ENCODE data around the gene RHEB.

The RHEB gene

DNA sequence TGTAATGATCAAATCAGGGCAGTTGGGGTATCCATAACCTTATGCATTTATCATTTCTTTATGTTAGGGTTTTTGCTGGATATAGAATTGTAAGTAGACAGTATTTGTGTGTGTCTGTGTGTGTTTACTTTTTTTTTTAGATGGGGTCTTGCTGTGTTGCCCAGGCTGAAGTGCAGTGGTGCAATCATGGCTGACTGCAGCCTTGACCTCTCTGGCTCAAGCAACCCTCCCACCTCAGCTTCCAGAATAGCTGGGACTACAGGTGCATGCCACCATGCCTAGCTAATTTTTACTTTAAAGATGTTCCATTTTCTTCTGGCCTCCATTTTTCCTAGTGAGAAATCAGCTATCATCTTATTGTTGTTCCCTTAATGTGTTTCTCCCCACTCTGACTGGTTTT, 10.1 kb upstream of the RHEB start:
- DNase-seq (ENCODE audit: low read depth in 2 of 2) = no peak

GRCh38 chr7:151524845-151525244, 5.2 kb upstream of the RHEB start:
- no peak for DNase-seq (ENCODE audit: low read depth in 2 of 2)

- DNase-seq (ENCODE audit: low read depth in 2 of 2) = no peak
Observed at GRCh38 chr7:151524331-151524730, 4.6 kb upstream of the RHEB start.

DNA sequence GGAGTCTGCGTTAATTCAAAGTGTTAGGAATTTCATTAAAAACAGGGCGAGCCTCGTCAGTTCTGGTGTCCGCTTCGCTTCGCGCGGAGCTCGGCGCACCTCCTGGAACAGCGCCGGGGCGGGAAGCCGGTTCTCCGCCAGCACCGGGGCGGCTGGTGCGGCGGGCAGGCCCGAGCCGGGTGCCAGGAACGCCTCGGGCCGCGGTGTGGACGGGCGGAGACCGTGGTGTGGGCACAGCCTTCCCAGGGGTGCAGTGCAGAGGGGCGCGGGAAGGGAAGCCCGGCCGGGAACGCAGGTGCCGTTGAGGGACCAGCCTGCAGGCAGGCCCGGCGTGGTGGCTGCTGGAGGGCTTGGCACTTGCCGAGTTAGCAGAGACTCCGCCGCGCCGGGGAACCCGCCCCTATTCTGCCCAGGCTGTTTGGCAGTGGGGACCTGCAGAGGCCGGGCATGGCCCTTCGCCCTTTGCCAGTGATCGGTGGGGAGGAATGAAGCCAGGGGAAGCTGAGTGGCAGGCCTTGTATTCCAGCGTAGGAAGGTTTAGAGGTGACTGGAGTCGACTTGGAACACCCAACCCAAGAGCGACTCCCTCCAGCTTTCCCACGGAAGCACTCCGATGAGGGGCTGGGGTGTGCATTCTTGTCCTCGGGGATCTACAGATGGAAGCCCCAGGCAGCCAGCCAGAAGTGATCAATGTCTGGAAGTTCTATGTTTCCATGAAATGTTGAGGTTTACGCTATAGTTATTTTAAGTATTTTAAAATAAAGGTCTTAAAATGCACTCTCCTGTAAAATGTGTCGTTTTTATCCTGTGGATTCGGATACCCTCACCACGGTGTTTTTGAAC, 945 bp upstream of the RHEB start:
- peak; percentile 8 to 12 for DNase-seq (ENCODE audit: low read depth in 2 of 2)

DNA sequence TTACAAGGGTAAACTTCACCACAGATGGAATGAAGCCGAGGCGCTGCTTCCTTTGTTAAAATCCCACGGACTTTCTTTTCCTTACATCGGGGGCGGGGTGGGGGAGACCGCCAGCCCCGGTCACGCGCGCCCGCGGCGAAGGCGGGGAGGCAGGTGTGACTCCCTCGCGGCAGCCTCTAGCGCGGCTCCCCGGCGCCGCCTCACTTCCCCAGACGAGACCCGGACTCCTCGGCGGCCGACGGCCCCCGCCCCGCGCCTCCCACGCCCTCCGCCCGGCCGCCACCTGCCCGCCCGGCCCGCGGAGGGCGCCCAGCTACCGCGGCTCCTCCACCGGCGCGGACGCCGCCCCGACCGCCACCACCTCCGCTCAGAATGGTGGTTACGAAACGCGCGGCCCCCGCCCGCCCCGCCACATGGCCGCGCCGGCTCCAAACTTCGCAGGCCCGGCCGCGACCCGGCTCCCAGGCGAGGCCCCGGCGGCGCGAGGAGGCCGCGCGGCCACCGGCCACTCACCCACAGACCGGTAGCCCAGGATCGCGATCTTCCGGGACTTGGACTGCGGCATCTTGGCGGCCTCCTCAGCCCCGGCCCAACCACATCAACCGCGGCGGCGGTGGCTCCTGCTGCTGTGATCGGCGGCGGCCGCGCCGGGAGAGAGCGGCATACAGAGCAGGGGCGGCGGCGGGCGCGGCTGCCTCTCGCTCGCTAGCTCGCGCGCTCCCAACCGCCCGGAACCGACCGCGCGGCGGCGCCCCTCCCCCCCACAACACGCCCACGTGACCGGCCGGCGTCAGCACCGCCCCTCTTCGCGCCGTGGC, 539 bp downstream of the RHEB start:
- DNase-seq (ENCODE audit: low read depth in 2 of 2) = peak; percentile 28 to 36

DNA sequence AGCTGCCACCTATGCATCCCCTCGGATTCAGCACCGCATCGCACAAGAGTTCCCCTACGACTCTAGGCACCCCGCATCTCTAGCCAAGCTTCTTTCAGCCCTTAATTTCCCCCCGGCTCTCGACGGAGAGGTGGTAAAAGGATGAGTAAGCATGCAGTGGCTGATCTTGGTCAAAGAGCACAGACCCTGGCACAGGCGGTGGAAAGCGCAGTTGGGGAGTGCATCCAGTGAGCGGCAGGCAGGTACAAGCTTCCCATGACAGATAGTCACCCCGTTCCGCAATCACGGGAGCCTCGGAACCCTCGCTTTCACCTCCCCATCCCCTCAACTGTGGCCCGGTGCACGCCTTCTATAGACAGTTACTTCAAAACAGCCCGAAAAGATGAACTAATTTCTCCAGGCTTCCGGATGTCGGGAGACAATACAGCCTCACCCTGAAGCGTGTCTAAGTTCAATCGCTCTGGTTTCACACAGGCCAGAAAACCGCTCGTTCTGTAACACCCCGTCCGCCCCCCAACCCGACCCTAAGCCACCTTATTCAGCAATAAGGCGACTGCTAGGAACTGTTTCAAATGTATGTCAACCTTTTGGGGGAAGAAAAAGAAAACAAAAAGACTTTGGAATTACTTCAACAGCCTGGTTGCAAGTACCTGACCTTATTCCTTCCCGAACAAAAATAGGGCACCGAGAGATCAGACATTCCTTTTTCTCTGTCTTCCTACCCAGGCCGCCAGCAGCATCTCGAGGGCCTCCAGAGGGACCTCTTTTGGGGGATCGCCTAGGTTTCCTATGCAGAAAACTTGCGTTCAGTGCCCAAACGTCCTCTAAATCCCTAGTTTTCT, 1.4 kb downstream of the RHEB start:
- DNase-seq (ENCODE audit: low read depth in 2 of 2) = peak; percentile 48 to 56

DNA sequence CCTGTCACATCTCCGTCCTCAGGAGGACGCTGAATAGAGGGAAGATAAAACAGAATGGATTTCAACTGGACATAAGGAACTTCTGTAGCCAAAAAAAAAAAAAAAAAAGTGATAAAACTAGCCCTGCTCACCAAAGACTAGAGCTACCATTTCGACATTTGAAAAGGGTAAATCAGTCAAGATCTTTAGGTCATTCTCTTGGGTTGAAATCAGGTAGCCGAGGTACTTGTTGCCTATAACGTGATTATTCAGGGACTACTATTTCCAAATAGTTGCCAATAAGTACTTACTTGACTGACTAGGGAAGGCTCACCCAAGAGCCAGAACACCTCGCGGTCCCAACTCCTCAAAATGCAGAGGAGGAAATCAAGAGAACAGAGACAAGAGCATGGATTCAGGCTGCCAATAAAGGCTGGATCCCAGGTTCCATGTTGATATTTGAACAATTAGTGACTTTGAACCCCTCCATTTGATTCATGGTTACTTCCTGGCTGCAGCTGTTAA, 2.0 kb downstream of the RHEB start:
- DNase-seq (ENCODE audit: low read depth in 2 of 2) = no peak

DNA sequence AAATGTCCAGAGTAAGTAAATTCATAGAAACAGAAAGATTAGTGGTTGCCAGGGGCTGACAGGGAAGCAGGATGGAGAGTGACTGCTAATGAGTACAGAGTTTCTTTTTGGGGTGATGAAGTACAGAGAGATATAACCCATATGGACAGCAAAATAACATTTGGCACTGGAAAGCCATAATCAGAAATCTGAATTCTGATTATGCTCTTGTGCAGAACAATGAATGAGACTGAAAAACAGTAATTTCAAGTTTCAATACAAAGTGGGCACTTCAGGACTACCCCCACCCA, 4.5 kb downstream of the RHEB start:
- no peak for DNase-seq (ENCODE audit: low read depth in 2 of 2)

- no peak for DNase-seq (ENCODE audit: low read depth in 2 of 2)
Observed at GRCh38 chr7:151514461-151515275, 5.0 kb downstream of the RHEB start.

DNA sequence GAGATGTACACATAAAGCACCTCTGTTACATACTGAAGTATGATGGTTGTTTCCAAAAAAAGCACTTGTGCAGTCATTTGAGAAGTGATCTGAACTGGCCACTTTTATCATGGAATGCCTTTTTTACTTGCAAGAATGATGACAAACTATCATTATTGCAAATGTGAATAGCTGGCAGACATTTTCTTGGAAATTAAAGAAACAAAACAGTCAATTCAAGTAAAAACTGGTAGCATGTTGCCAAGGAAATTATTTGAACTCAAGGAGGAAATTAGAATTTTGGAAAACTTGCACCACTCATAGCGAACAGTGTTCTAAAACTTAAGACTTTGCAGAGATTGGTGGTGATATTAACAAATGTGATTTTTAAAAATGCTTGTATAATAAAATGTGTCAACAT, 6.6 kb downstream of the RHEB start:
- DNase-seq (ENCODE audit: low read depth in 2 of 2) = no peak

- DNase-seq (ENCODE audit: low read depth in 2 of 2) = no peak
Observed at GRCh38 chr7:151512353-151512752, 7.3 kb downstream of the RHEB start.

DNA sequence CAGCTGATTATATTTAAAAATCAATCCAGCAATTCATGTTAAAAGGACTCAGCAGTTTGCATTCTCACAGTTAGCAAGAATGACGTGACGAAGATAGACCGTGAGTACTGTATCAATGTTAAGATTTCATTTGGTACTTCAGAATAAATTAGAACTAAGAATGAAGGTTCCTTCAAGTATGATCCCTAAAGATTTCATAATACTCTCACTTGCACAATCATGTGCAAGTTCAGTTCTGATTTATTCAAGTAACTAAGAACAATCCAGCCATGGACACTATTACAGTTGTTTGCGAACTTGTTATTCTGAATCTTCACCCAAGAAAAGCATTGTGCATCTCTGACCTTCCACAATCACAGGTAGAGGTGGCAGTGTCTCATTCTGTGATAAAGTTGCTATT, 7.7 kb downstream of the RHEB start:
- no peak for DNase-seq (ENCODE audit: low read depth in 2 of 2)

GRCh38 chr7:151511270-151511669, 8.4 kb downstream of the RHEB start:
- no peak for DNase-seq (ENCODE audit: low read depth in 2 of 2)

- DNase-seq (ENCODE audit: low read depth in 2 of 2) = no peak
Observed at GRCh38 chr7:151509670-151510333, 9.9 kb downstream of the RHEB start.

GRCh38 chr7:151508991-151509390, 10.7 kb downstream of the RHEB start:
- DNase-seq (ENCODE audit: low read depth in 2 of 2) = no peak

- DNase-seq (ENCODE audit: low read depth in 2 of 2) = no peak
Observed at GRCh38 chr7:151507806-151508205, 11.9 kb downstream of the RHEB start.

- DNase-seq (ENCODE audit: low read depth in 2 of 2) = no peak
Observed at GRCh38 chr7:151506901-151507382, 12.8 kb downstream of the RHEB start.

DNA sequence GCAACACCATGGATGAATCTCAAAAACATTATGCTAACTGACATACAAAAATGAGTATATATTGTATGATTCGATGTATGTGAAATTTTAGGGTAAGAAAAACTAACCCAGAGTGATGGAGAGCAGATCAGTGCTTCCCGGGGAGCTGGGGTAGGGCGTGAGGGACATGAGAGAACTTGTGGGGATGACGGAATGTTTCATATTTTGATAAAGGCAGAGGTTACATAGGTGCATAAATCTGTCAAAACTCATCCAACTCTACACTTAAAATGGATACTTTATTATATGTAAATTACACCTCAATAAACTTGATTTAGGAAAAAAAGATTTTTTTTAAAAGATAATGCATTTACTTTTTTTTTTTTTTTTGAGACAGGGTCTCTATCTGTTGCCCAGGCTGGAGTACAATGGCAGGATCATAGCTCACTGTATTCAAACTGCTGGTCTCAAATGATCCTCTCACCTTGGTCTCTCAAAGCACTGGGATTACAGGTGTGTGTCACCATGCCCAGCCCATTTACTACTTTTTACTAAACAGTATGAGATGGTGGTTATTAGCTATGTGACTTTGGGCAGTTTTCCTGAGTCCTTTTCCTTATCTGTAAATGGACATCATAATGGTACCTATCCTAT, 13.7 kb downstream of the RHEB start:
- no peak for DNase-seq (ENCODE audit: low read depth in 2 of 2)

DNA sequence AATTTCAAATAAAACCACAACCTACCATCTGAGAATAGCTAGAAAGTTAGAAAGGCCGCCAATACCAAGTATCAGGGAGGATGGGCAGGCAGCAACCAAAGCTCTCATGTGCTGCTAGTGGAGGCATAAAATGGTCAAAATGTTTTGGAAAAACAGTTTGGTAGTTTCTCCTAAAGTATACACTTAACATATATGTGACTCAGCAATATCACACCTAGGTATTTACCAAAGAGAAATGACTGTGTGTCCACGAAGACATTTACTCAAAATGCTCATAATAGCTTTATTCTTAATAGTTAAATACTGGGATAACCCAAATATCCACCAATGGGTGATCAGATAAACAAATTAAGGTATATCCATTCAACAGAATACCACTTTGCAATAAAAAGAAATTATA, 14.3 kb downstream of the RHEB start:
- DNase-seq (ENCODE audit: low read depth in 2 of 2) = no peak

GRCh38 chr7:151504715-151505326, 14.9 kb downstream of the RHEB start:
- no peak for DNase-seq (ENCODE audit: low read depth in 2 of 2)
